IMR-90 (cell line): ENCODE measurements around the gene UBALD1. TPM values are rescaled to one million over a fixed set of nuclear protein-coding genes. Genes with fewer than 3 reads are reported as not detected.

Source experiments
- ATAC-seq: fragments of 200-7000 bp; cut with Tn5 transposase; 2 replicates; pipeline ENCODE4 v1.9.1; 2020; ENCODE audit warnings: low read depth, mild to moderate bottlenecking, moderate library complexity
- BruUV-seq: library from RNA; stranded (reverse); fragments of 400-500 nt; replicated peaks from 2 replicates; lab custom pipeline; 2021; lab: Mats Ljungman, UMichigan
- CTCF ChIA-PET: fragments of 300-600 bp; formaldehyde crosslinking; extraction: SDS; loops from one replicate; lab custom pipeline; 2021; ENCODE audit warnings: antibody characterized with exemption; lab: Yijun Ruan, JAX
- POLR2A ChIA-PET: fragments of 300-600 bp; sonication (Branson Sonifier 250); formaldehyde crosslinking; loops from one replicate; lab custom pipeline; 2022; ENCODE audit warnings: antibody characterized with exemption; ENCODE audit not compliant: unreplicated experiment; lab: Charles Lee
- DNase-seq: peaks from one replicate; pipeline ENCODE4 v3.0.0; 2013
- H2AFZ ChIP-seq: replicated peaks from 2 replicates; pipeline ENCODE3; 2013; ENCODE audit warnings: low read length, mild to moderate bottlenecking; ENCODE audit not compliant: poor library complexity
- H2AK5ac ChIP-seq: 2 replicates; pipeline ENCODE4 v1.6.1; 2013; ENCODE audit warnings: low read depth, low read length, inconsistent platforms
- H2AK9ac ChIP-seq: replicated peaks from 2 replicates; pipeline ENCODE3; 2013; ENCODE audit warnings: mild to moderate bottlenecking, low read depth, low read length, moderate library complexity; ENCODE audit not compliant: poor library complexity
- H2BK120ac ChIP-seq: 2 replicates; pipeline ENCODE4 v1.6.1; 2013; ENCODE audit warnings: low read depth, low read length, inconsistent platforms
- H2BK15ac ChIP-seq: 3 replicates; pipeline ENCODE4 v1.6.1; 2013; ENCODE audit warnings: low read depth, low read length, inconsistent platforms
- H2BK20ac ChIP-seq: 2 replicates; pipeline ENCODE4 v1.6.1; 2013; ENCODE audit warnings: low read depth, mild to moderate bottlenecking, inconsistent platforms, low read length, moderate library complexity
- H2BK5ac ChIP-seq: 2 replicates; pipeline ENCODE4 v1.6.1; 2013; ENCODE audit warnings: mild to moderate bottlenecking, low read depth, low read length, inconsistent platforms; ENCODE audit not compliant: poor library complexity, severe bottlenecking
- H3K14ac ChIP-seq: replicated peaks from 2 replicates; pipeline ENCODE4 v1.6.1; 2013; ENCODE audit warnings: low read depth, low read length, inconsistent platforms
- H3K18ac ChIP-seq: 2 replicates; pipeline ENCODE4 v1.6.1; 2013; ENCODE audit warnings: low read depth, low read length, control low read depth
- H3K23ac ChIP-seq: 2 replicates; pipeline ENCODE4 v1.6.1; 2013; ENCODE audit warnings: low read depth, low read length, inconsistent platforms
- H3K27ac ChIP-seq: 2 replicates; pipeline ENCODE4 v1.5.1; 2013; ENCODE audit warnings: mild to moderate bottlenecking, control low read depth, low read length; ENCODE audit not compliant: insufficient read depth
- H3K27me3 ChIP-seq: 2 replicates; pipeline ENCODE4 v1.6.1; 2013; ENCODE audit warnings: low read length; ENCODE audit not compliant: control insufficient read depth, insufficient read depth
- H3K36me3 ChIP-seq: 2 replicates; pipeline ENCODE4 v1.6.1; 2013; ENCODE audit warnings: low read length, mixed read lengths; ENCODE audit not compliant: control insufficient read depth, insufficient read depth
- H3K4ac ChIP-seq: 2 replicates; pipeline ENCODE4 v1.6.1; 2013; ENCODE audit warnings: low read depth, low read length, inconsistent platforms
- H3K4me1 ChIP-seq: 2 replicates; pipeline ENCODE4 v1.6.1; 2013; ENCODE audit warnings: low read length, mixed read lengths; ENCODE audit not compliant: control insufficient read depth, insufficient read depth
- H3K4me2 ChIP-seq: 2 replicates; pipeline ENCODE4 v1.6.1; 2013; ENCODE audit warnings: low read depth, mild to moderate bottlenecking, control low read depth, low read length, moderate library complexity
- H3K4me3 ChIP-seq: 2 replicates; pipeline ENCODE4 v1.5.1; 2013; ENCODE audit warnings: low read depth, mild to moderate bottlenecking, control low read depth, low read length, moderate library complexity; ENCODE audit not compliant: insufficient read depth
- H3K56ac ChIP-seq: 2 replicates; pipeline ENCODE4 v1.6.1; 2013; ENCODE audit warnings: low read length, inconsistent platforms; ENCODE audit not compliant: insufficient read depth; ENCODE audit errors: extremely low read depth
- H3K79me1 ChIP-seq, 2 experiments: 2 replicates each; pipeline ENCODE4 v1.6.1; 2013; ENCODE audit warnings: low read length in 2 of 2, inconsistent platforms in 1 of 2, low read depth in 1 of 2
- H3K9ac ChIP-seq: 2 replicates; pipeline ENCODE4 v1.6.1; 2013; ENCODE audit warnings: low read depth, low read length, control low read depth
- H3K9me1 ChIP-seq: 2 replicates; pipeline ENCODE4 v1.6.1; 2013; ENCODE audit warnings: low read length, inconsistent platforms; ENCODE audit not compliant: insufficient read depth
- H3K9me3 ChIP-seq: 2 replicates; pipeline ENCODE4 v1.6.1; 2013; ENCODE audit warnings: low read length; ENCODE audit not compliant: control insufficient read depth, insufficient read depth
- H4K20me1 ChIP-seq: 2 replicates; pipeline ENCODE4 v1.6.1; 2013; ENCODE audit warnings: low read length, inconsistent platforms; ENCODE audit not compliant: insufficient read depth
- H4K5ac ChIP-seq: 2 replicates; pipeline ENCODE4 v1.6.1; 2013; ENCODE audit warnings: mild to moderate bottlenecking, low read depth, low read length, control low read depth
- H4K8ac ChIP-seq, 2 experiments: 2 replicates each; pipeline ENCODE4 v1.6.1; 2013; ENCODE audit warnings: low read depth in 2 of 2, low read length in 2 of 2, control low read depth in 1 of 2, inconsistent platforms in 1 of 2
- H4K91ac ChIP-seq: 2 replicates; pipeline ENCODE4 v1.6.1; 2013; ENCODE audit warnings: low read depth, low read length, inconsistent platforms; ENCODE audit not compliant: insufficient read depth
- CEBPB ChIP-seq: IDR thresholded peaks from 2 replicates; pipeline ENCODE4 v1.6.1; 2012; ENCODE audit warnings: low read depth, low read length, improper control_type of control experiment
- CHD1 ChIP-seq: IDR thresholded peaks from 2 replicates; pipeline ENCODE4 v1.6.1; 2012; ENCODE audit warnings: low read depth, low read length, improper control_type of control experiment
- CTCF ChIP-seq: conservative IDR thresholded peaks from 2 replicates; pipeline ENCODE4 v1.5.1; 2012; ENCODE audit warnings: mild to moderate bottlenecking, low read depth, low read length, improper control_type of control experiment
- ELK1 ChIP-seq: fragments of 150-350 bp; IDR thresholded peaks from 2 replicates; pipeline ENCODE4 v1.6.1; 2016; ENCODE audit warnings: low read depth, mild to moderate bottlenecking, low read length, moderate library complexity, borderline replicate concordance
- MAZ ChIP-seq: IDR thresholded peaks from 2 replicates; pipeline ENCODE4 v1.6.1; 2012; ENCODE audit warnings: low read depth, mild to moderate bottlenecking, low read length, improper control_type of control experiment, moderate library complexity, borderline replicate concordance
- NFE2L2 ChIP-seq: fragments of 150-350 bp; IDR thresholded peaks from 2 replicates; pipeline ENCODE4 v1.6.1; 2016; ENCODE audit warnings: low read depth, mild to moderate bottlenecking, low read length
- RAD21 ChIP-seq: IDR thresholded peaks from 2 replicates; pipeline ENCODE4 v1.6.1; 2012; ENCODE audit warnings: low read length, improper control_type of control experiment
- RCOR1 ChIP-seq: IDR thresholded peaks from 2 replicates; pipeline ENCODE4 v1.6.1; 2012; ENCODE audit warnings: mild to moderate bottlenecking, low read length, improper control_type of control experiment; ENCODE audit not compliant: insufficient replicate concordance
- USF2 ChIP-seq: fragments of 150-350 bp; IDR thresholded peaks from 2 replicates; pipeline ENCODE4 v1.6.1; 2017; ENCODE audit warnings: mild to moderate bottlenecking, antibody characterized with exemption, low read length, low read depth
- WGBS, 2 experiments: methylation state at CpG; one replicate each; pipeline versions ENCODE4 v1.1.5 to v1.1.7; 2013; ENCODE audit warnings: missing lambda C conversion rate in 2 of 2; ENCODE audit not compliant: insufficient read length in 1 of 2; ENCODE audit errors: extremely low coverage in 2 of 2; 5-methylcytosine and 5-hydroxymethylcytosine counted together
- dilution Hi-C: fragments of 300-500 bp; cut with HindIII; formaldehyde crosslinking; loops from one replicate; pipeline ENCODE4 v1.14.3; 2018; ENCODE audit warnings: low sequenced_read_pairs; ENCODE audit not compliant: unreplicated experiment
- in situ Hi-C: fragments of 300-500 bp; cut with MboI; formaldehyde crosslinking; loops from 3 replicates; pipeline ENCODE4 v1.14.3; 2019; ENCODE audit warnings: low sequenced_read_pairs, inconsistent platforms, mixed read lengths
- intact Hi-C: fragments of 100-400 bp; cut with micrococcal nuclease; formaldehyde crosslinking; loops from 2 replicates; pipeline ENCODE4 v1.10.0; 2022
- polyA plus RNA-seq, 3 experiments: library from polyadenylated mRNA; depleted of rRNA; stranded (reverse); fragments of >200 nt; gene quantifications; 2 replicates each; pipeline ENCODE4 v1.2.3, GENCODE V29; 2012; ENCODE audit warnings: low replicate concordance in 1 of 3
- total RNA-seq: library from RNA; depleted of rRNA; stranded (reverse); fragments of >200 nt; gene quantifications from 2 replicates; pipeline ENCODE4 v1.2.3, GENCODE V29; 2012

The UBALD1 gene
- total and polyA plus RNA-seq, 2 of the 4 experiments (the other 2 are of a cell fraction) = 1.3 to 14.5 TPM

- CTCF ChIA-PET = no interaction called here
- H4K91ac ChIP-seq = no peak overlapping the region
- intact Hi-C loops (no loop called here), dilution Hi-C loops (no loop called here), in situ Hi-C loops (no loop called here)
- no peaks in the 10 kb centered on the region for H3K9me3 ChIP-seq
- BruUV-seq = no TSS peak
- H4K5ac ChIP-seq = no peak overlapping the region
- DNase-seq = no peak
- no peak overlapping the region for H3K23ac ChIP-seq
- no peak overlapping the region for H3K4ac ChIP-seq
- H2BK20ac ChIP-seq = no peak overlapping the region
- TF ChIP-seq ELK1 = no peak
- TF ChIP-seq RCOR1 = no peak
- TF ChIP-seq MAZ = no peak
- TF ChIP-seq NFE2L2 = no peak
- TF ChIP-seq USF2 = no peak
- no peak for TF ChIP-seq CHD1
- no peak for TF ChIP-seq CTCF
- TF ChIP-seq RAD21 = no peak
- TF ChIP-seq CEBPB = no peak
- no peak overlapping the region for H3K14ac ChIP-seq
- no peak overlapping the region for H3K27ac ChIP-seq
- no peak overlapping the region for H3K4me2 ChIP-seq
- H3K9me1 ChIP-seq = no peaks in the 10 kb centered on the region
- H3K79me1 ChIP-seq = no peaks in the 10 kb centered on the region
- no peak overlapping the region for H2BK5ac ChIP-seq
- H3K56ac ChIP-seq = no peak overlapping the region
- H2BK120ac ChIP-seq = no peak overlapping the region
- no peak overlapping the region for H2AK5ac ChIP-seq
- H4K8ac ChIP-seq = no peak overlapping the region
- no peak overlapping the region for H3K9ac ChIP-seq
- H3K18ac ChIP-seq = no peak overlapping the region
- H3K27me3 ChIP-seq = peaks cover 45% of the 10 kb centered on the region
- H3K4me3 ChIP-seq = no peak overlapping the region
- no peak overlapping the region for H2AFZ ChIP-seq
- no peaks in the 10 kb centered on the region for H3K4me1 ChIP-seq
- no peak overlapping the region for H2AK9ac ChIP-seq
- POLR2A ChIA-PET = no interaction called here
- H4K20me1 ChIP-seq = no peaks in the 10 kb centered on the region
- no peak for ATAC-seq
- no peak overlapping the region for H2BK15ac ChIP-seq
- 44% methylated on average over 4 of the region's 9 CpGs; no CpG with 5 or more reads in 1 of the 2 experiments for WGBS, 2 experiments
- H3K36me3 ChIP-seq = no peaks in the 10 kb centered on the region
These were observed 17.5 kb downstream of the UBALD1 start for GRCh38 chr16:4597174-4597573.
